GM12878 (cell line): ENCODE measurements around the gene CTIF. TPM values are rescaled to one million over a fixed set of nuclear protein-coding genes. Genes with fewer than 3 reads are reported as not detected.

ENCODE experiments used
- ATAC-seq: fragments of 200-7000 bp; cut with Tn5 transposase; 3 replicates; pipeline ENCODE4 v1.9.1; 2020; ENCODE audit warnings: mild to moderate bottlenecking, moderate library complexity
- BruUV-seq: library from RNA; stranded (reverse); fragments of 400-500 nt; replicated peaks from 2 replicates; lab custom pipeline; 2021; lab: Mats Ljungman, UMichigan
- CTCF ChIA-PET: fragments of 300-600 bp; sonication (Branson Sonifier 250); formaldehyde crosslinking; extraction: SDS; loops from one replicate; lab custom pipeline; 2021; ENCODE audit warnings: inconsistent platforms; lab: Yijun Ruan, JAX
- POLR2A ChIA-PET: fragments of 350-600 bp; formaldehyde crosslinking; extraction: SDS; loops from one replicate; lab custom pipeline; 2021; ENCODE audit warnings: inconsistent platforms; lab: Charles Lee
- RAD21 ChIA-PET: fragments of 300-600 bp; sonication (Branson Sonifier 250); formaldehyde crosslinking; loops from one replicate; lab custom pipeline; 2023; ENCODE audit warnings: antibody characterized with exemption; ENCODE audit not compliant: unreplicated experiment; lab: Charles Lee
- SMC1A ChIA-PET: fragments of 300-600 bp; sonication (Branson Sonifier 250); formaldehyde crosslinking; loops from one replicate; lab custom pipeline; 2023; ENCODE audit not compliant: unreplicated experiment, uncharacterized antibody; lab: Charles Lee
- DNase-seq: peaks from one replicate; pipeline ENCODE4 v3.0.0-alpha.2; 2011; ENCODE audit warnings: low read depth, low spot score
- FAIRE-seq: peaks from 3 replicates; lab custom pipeline; 2011; peaks lifted over from hg19 to GRCh38; lab: Jason Lieb, UNC
- H2AFZ ChIP-seq: 2 replicates; pipeline ENCODE4 v1.6.0; 2011; ENCODE audit warnings: low read depth, low read length, control low read depth; ENCODE audit not compliant: control insufficient read depth
- H3K27ac ChIP-seq: 2 replicates; pipeline ENCODE4 v1.5.1; 2011; ENCODE audit warnings: control low read depth; ENCODE audit not compliant: control insufficient read depth, insufficient read depth
- H3K27me3 ChIP-seq, 2 experiments: replicated peaks in 1 of 2; 2 replicates each; pipeline versions ENCODE4 v1.6.0 to v1.6.1; 2011; ENCODE audit warnings: low read length in 1 of 2; ENCODE audit not compliant: control insufficient read depth in 2 of 2, insufficient read depth in 2 of 2
- H3K36me3 ChIP-seq, 2 experiments: 2 replicates each; pipeline ENCODE4 v1.5.1; 2011; ENCODE audit warnings: low read length in 1 of 2; ENCODE audit not compliant: control insufficient read depth in 2 of 2, insufficient read depth in 2 of 2
- H3K4me1 ChIP-seq: 2 replicates; pipeline ENCODE4 v1.6.1; 2011; ENCODE audit warnings: mild to moderate bottlenecking, low read length, moderate library complexity, mixed read lengths; ENCODE audit not compliant: control insufficient read depth, insufficient read depth
- H3K4me2 ChIP-seq: 2 replicates; pipeline ENCODE4 v1.6.0; 2011; ENCODE audit warnings: control low read depth; ENCODE audit not compliant: control insufficient read depth, insufficient read depth
- H3K4me3 ChIP-seq: fragments of 200-600 bp; sonication (generic); 2 replicates; pipeline ENCODE4 v1.5.1; 2016
- H3K79me2 ChIP-seq: 2 replicates; pipeline ENCODE4 v1.6.0; 2011; ENCODE audit warnings: low read length; ENCODE audit not compliant: control insufficient read depth, insufficient read depth
- H3K9ac ChIP-seq: 2 replicates; pipeline ENCODE4 v1.8.0; 2011; ENCODE audit warnings: low read length, control low read depth, mixed read lengths; ENCODE audit not compliant: control insufficient read depth, insufficient read depth
- H3K9me3 ChIP-seq: replicated peaks from 3 replicates; pipeline ENCODE4 v1.5.1; 2011; ENCODE audit warnings: mild to moderate bottlenecking, low read length; ENCODE audit not compliant: control insufficient read depth, insufficient read depth
- H4K20me1 ChIP-seq: 2 replicates; pipeline ENCODE4 v1.6.0; 2011; ENCODE audit not compliant: control insufficient read depth, insufficient read depth
- ASH2L ChIP-seq: fragments of 300-600, 200-600 bp; sonication (generic); IDR thresholded peaks from 2 replicates; pipeline ENCODE4 v1.6.1; 2017; ENCODE audit warnings: low read depth, mild to moderate bottlenecking, borderline replicate concordance
- CHD1 ChIP-seq: IDR thresholded peaks from 2 replicates; pipeline ENCODE4 v1.6.1; 2012; ENCODE audit warnings: low read depth, low read length, improper control_type of control experiment
- E2F4 ChIP-seq: IDR thresholded peaks from 2 replicates; pipeline ENCODE4 v1.6.1; 2012; ENCODE audit warnings: low read depth, low read length, improper control_type of control experiment
- KAT2A ChIP-seq: conservative IDR thresholded peaks from 2 replicates; pipeline ENCODE4 v1.6.1; 2011; ENCODE audit warnings: low read depth, low read length; ENCODE audit not compliant: control insufficient read depth
- KDM1A ChIP-seq: fragments of 200-600 bp; sonication (generic); IDR thresholded peaks from 2 replicates; pipeline ENCODE4 v1.6.1; 2016; ENCODE audit warnings: borderline replicate concordance
- MEF2B ChIP-seq: fragments of 450-650 bp; IDR thresholded peaks from 2 replicates; pipeline ENCODE4 v1.6.1; 2018; ENCODE audit warnings: mild to moderate bottlenecking, moderate library complexity; ENCODE audit not compliant: partially characterized antibody, poor library complexity, severe bottlenecking
- PAX5 ChIP-seq: IDR thresholded peaks from 2 replicates; pipeline ENCODE4 v1.6.1; 2011; ENCODE audit warnings: low read depth, low read length, borderline replicate concordance
- POU2F2 ChIP-seq: IDR thresholded peaks from 3 replicates; pipeline ENCODE4 v1.6.1; 2011; ENCODE audit warnings: low read depth, mild to moderate bottlenecking, low read length, borderline replicate concordance
- RBBP5 ChIP-seq: fragments of 200-600 bp; sonication (generic); conservative IDR thresholded peaks from 2 replicates; pipeline ENCODE4 v1.6.1; 2016
- RELA ChIP-seq: fragments of 450-650 bp; IDR thresholded peaks from 2 replicates; pipeline ENCODE4 v1.8.0; 2014; ENCODE audit warnings: borderline replicate concordance; ENCODE audit not compliant: partially characterized antibody
- RELB ChIP-seq: fragments of 450-650 bp; IDR thresholded peaks from 2 replicates; pipeline ENCODE4 v1.6.1; 2017; ENCODE audit warnings: low read depth, mild to moderate bottlenecking, moderate library complexity
- RUNX3 ChIP-seq: IDR thresholded peaks from 2 replicates; pipeline ENCODE4 v1.6.1; 2012; ENCODE audit warnings: low read length, inconsistent platforms
- SRF ChIP-seq, 2 experiments: IDR thresholded peaks; 2 replicates each; pipeline ENCODE4 v1.6.1; 2011; ENCODE audit warnings: low read depth in 2 of 2, low read length in 2 of 2, mild to moderate bottlenecking in 1 of 2, moderate library complexity in 1 of 2
- SUPT20H ChIP-seq: IDR thresholded peaks from 2 replicates; pipeline ENCODE4 v1.6.1; 2011; ENCODE audit warnings: low read depth, mild to moderate bottlenecking, low read length, moderate library complexity, borderline replicate concordance; ENCODE audit not compliant: control insufficient read depth
- SUZ12 ChIP-seq: fragments of 200-600 bp; sonication (generic); IDR thresholded peaks from one replicate; pipeline ENCODE4 v1.6.1; 2018; ENCODE audit warnings: antibody characterized with exemption, mild to moderate bottlenecking; ENCODE audit not compliant: unreplicated experiment
- TCF3 ChIP-seq: IDR thresholded peaks from 2 replicates; pipeline ENCODE4 v1.6.1; 2012; ENCODE audit warnings: low read depth, mild to moderate bottlenecking, low read length, borderline replicate concordance; ENCODE audit not compliant: insufficient read depth
- ZNF274 ChIP-seq: IDR thresholded peaks from one replicate; pipeline ENCODE4 v1.8.0; 2011; ENCODE audit not compliant: insufficient read length, insufficient read depth
- WGBS: methylation state at CpG from one replicate; pipeline ENCODE4 v1.1.6; 2016; ENCODE audit warnings: low lambda C conversion rate; ENCODE audit not compliant: insufficient replicate concordance, insufficient coverage; ENCODE audit errors: missing lambda C conversion rate; 5-methylcytosine and 5-hydroxymethylcytosine counted together
- in situ Hi-C: fragments of 300-500 bp; cut with MboI; formaldehyde crosslinking; loops from 9 replicates; pipeline ENCODE4 v1.14.3; 2018; ENCODE audit warnings: mixed read lengths
- intact Hi-C: fragments of 100-400 bp; cut with micrococcal nuclease; formaldehyde crosslinking; loops from one replicate; pipeline ENCODE4 v1.14.2; 2022; ENCODE audit not compliant: unreplicated experiment
- polyA plus RNA-seq, 11 experiments: library from polyadenylated mRNA; depleted of rRNA in 4 of 11; unstranded in 6 of 11; stranded (reverse) in 5 of 11; fragments of >200 nt; fragmentation: Nextera tagmentation in 4 of 11; fragmentation: Illumina TruSeq in 1 of 11; extraction: Ambion mirVana in 4 of 11; extraction: Trizol in 1 of 11; gene quantifications; 1 replicate in 1 of 11; 2 replicates in 10 of 11; pipeline versions ENCODE4 v1.2.1 to v1.2.3, GENCODE V29; 2011 to 2016; ENCODE audit warnings: inconsistent platforms in 2 of 11, missing spikeins in 2 of 11, low read depth in 1 of 11
- total RNA-seq, 4 experiments: library from RNA; depleted of rRNA in 3 of 4; stranded (reverse); fragments of >200 nt in 3 of 4; fragmentation: Illumina TruSeq in 1 of 4; extraction: Trizol in 1 of 4; gene quantifications; 2 replicates each; pipeline versions ENCODE4 v1.2.1 to v1.2.3, GENCODE V29; 2013 to 2021
- TF ChIP-seq, protein P1 (sequence below): IDR thresholded peaks from 2 replicates; pipeline ENCODE4 v1.6.1; 2011; ENCODE audit warnings: mild to moderate bottlenecking, low read depth, low read length, moderate library complexity; ENCODE audit not compliant: insufficient replicate concordance
- TF ChIP-seq, protein P2 (sequence below): IDR thresholded peaks from 2 replicates; pipeline ENCODE4 v1.6.1; 2012; ENCODE audit warnings: low read depth, low read length, improper control_type of control experiment

The CTIF gene
- total and polyA plus RNA-seq, 10 of the 15 experiments (the other 5 are each of a cell fraction or from before 2014, with no cell fraction given): 0.06 to 11.6 (median 2.5) TPM

DNA sequence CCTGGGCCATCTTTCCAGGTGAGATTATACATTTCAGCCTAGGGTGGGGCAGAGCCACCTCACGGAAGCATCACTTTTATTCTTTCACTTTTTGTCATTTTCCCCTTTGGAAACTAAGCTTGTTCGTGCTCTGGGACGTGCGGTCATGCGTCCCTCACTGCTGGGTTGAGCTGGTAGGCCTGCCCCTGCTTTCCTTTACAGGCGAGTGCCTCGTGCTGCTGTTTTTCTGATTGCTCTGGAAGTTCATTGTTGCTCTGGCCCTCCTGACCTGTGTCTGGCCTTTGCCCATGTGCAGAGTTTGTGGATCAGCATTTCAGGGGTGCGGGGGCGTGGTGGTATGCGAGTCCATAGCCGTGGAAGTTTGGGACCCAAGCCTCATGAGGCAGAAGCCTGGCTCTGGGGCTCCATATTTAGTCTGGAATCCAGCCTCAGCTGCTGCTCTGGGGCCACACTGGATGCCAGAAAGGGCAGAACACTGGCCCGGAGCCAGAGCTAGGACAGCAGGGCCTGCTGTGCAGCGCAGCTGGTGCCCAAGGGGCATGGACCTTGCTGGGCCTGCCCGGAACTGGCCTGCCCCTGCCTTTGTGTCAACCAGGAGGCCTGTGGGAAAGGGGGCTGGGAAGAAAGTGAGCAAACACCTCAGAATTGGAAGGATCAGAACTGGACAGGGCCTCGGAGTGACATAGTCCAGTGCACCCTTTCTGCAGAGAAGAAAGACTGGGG is 51.1 kb downstream of the CTIF start:
- in situ Hi-C loops (no loop called here), intact Hi-C loops (no loop called here)
- Histone ChIP-seq H3K36me3 (no peaks in the 10 kb centered on the region), H3K9ac (no peak overlapping the region), H3K79me2 (no peaks in the 10 kb centered on the region), H3K27ac (no peak overlapping the region), H2AFZ (no peak overlapping the region), H3K4me2 (no peak overlapping the region), H3K4me3 (no peak overlapping the region), H4K20me1 (no peaks in the 10 kb centered on the region), H3K4me1 (no peaks in the 10 kb centered on the region), H3K9me3 (no peaks in the 10 kb centered on the region), H3K27me3 (no peaks in the 10 kb centered on the region)
- POLR2A ChIA-PET: no interaction called here
- CTCF ChIA-PET: interaction anchor here (0.6 kb wide), 1 partner anchor 593 kb away, joined by 5 read pairs; no protein-coding TSS in a partner anchor
- no peak for ATAC-seq
- no peak for FAIRE-seq
- WGBS: 56% methylated on average over 15 of the region's 15 CpGs
- SMC1A ChIA-PET: interaction anchor here (0.6 kb wide), 1 partner anchor 26 kb away, joined by 3 read pairs; no protein-coding TSS in a partner anchor
- RAD21 ChIA-PET: no interaction called here
- no TSS peak for BruUV-seq
- DNase-seq: no peak
- TF ChIP-seq KAT2A: no peak
- no peak for TF ChIP-seq RELB
- no peak for TF ChIP-seq RBBP5
- TF ChIP-seq POU2F2: no peak
- no peak for TF ChIP-seq MEF2B
- TF ChIP-seq TCF3: no peak
- TF ChIP-seq, protein P1, sequence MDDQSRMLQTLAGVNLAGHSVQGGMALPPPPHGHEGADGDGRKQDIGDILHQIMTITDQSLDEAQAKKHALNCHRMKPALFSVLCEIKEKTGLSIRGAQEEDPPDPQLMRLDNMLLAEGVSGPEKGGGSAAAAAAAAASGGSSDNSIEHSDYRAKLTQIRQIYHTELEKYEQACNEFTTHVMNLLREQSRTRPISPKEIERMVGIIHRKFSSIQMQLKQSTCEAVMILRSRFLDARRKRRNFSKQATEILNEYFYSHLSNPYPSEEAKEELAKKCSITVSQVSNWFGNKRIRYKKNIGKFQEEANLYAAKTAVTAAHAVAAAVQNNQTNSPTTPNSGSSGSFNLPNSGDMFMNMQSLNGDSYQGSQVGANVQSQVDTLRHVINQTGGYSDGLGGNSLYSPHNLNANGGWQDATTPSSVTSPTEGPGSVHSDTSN: no peak
- TF ChIP-seq RELA: no peak
- TF ChIP-seq, protein P2, sequence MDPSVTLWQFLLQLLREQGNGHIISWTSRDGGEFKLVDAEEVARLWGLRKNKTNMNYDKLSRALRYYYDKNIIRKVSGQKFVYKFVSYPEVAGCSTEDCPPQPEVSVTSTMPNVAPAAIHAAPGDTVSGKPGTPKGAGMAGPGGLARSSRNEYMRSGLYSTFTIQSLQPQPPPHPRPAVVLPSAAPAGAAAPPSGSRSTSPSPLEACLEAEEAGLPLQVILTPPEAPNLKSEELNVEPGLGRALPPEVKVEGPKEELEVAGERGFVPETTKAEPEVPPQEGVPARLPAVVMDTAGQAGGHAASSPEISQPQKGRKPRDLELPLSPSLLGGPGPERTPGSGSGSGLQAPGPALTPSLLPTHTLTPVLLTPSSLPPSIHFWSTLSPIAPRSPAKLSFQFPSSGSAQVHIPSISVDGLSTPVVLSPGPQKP: no peak
- no peak for TF ChIP-seq SUPT20H
- no peak for TF ChIP-seq E2F4
- TF ChIP-seq RUNX3: no peak
- TF ChIP-seq KDM1A: no peak
- no peak for TF ChIP-seq ZNF274
- no peak for TF ChIP-seq ASH2L
- TF ChIP-seq CHD1: no peak
- TF ChIP-seq SUZ12: no peak
- no peak for TF ChIP-seq PAX5
- TF ChIP-seq SRF (IDR thresholded peaks at IDR 0.05; ENCODE audit: low read depth in 2 of 2, low read length in 2 of 2): no peak
